Cardiac muscle cell (in vitro differentiated cells and primary cell): Measurements from ENCODE around the gene TATDN3. TPM values are rescaled to one million over a fixed set of nuclear protein-coding genes. Genes with fewer than 3 reads are reported as not detected.
"Not testable (repeated sequence)": the region's sequence is repeated elsewhere in the genome, so short reads cannot be mapped to it uniquely, and the experiment has no call there.

Experiments
- DNase-seq, 2 donors: peaks; one replicate each; pipeline versions ENCODE4 v3.0.0 to v3.0.0-alpha.2; 2010 to 2017; ENCODE audit warnings: low read depth in 1 of 2, low spot score in 1 of 2
- H3K27ac ChIP-seq: fragments of 200-600 bp; sonication (generic); 2 replicates; pipeline ENCODE4 v1.5.1; 2016
- H3K27me3 ChIP-seq: fragments of 200-600 bp; sonication (generic); 2 replicates; pipeline ENCODE4 v1.6.0; 2016; ENCODE audit warnings: control low read depth
- H3K36me3 ChIP-seq: fragments of 200-600 bp; sonication (generic); 2 replicates; pipeline ENCODE4 v1.5.1; 2016; ENCODE audit warnings: control low read depth
- H3K4me1 ChIP-seq: fragments of 200-600 bp; sonication (generic); 2 replicates; pipeline ENCODE4 v1.8.1; 2017; ENCODE audit warnings: low read depth, mild to moderate bottlenecking, mixed run types
- H3K4me3 ChIP-seq: fragments of 200-600 bp; sonication (generic); 2 replicates; pipeline ENCODE4 v1.5.1; 2016; ENCODE audit warnings: mild to moderate bottlenecking
- H3K9me3 ChIP-seq: fragments of 200-600 bp; sonication (generic); 2 replicates; pipeline ENCODE4 v1.5.1; 2017; ENCODE audit warnings: low read depth, mild to moderate bottlenecking, control low read depth
- polyA plus RNA-seq: library from polyadenylated mRNA; unstranded; fragments of >200 nt; fragmentation: Nextera tagmentation; extraction: Ambion mirVana; gene quantifications from 2 replicates; pipeline ENCODE4 v1.2.1, GENCODE V29; 2016
- total RNA-seq: library from RNA; depleted of rRNA; stranded (reverse); fragments of >200 nt; gene quantifications from 2 replicates; pipeline ENCODE4 v1.2.3, GENCODE V29; 2016
- TF ChIP-seq, protein P1 (sequence below): IDR thresholded peaks from 2 replicates; pipeline ENCODE4 v1.5.1; 2012; ENCODE audit warnings: low read depth, mild to moderate bottlenecking, low read length

TATDN3 gene
- total and polyA plus RNA-seq, 2 experiments from 2014 or later, result 18.5 to 26.4 TPM

DNA sequence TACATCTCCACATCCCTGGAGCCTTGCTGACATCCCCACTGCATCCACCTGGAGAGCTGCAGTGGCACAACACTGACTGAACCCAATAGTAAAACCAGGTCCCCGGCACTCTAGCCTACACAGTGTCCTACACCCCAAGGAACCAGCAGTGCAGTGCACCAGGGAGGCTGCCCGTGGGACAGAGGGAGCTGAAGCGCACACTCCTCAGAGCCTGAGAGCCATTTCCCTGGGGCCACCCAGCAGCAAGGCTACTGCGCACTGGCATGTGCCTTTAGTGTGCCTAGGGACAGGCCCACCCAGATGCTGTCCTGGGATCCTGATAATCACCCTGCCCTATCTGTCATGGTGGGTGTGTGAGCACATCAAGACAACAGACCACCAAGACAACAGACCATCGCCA lies 32.0 kb upstream of the TATDN3 start:
- Histone ChIP-seq H3K9me3 (no peaks in the 10 kb centered on the region), H3K27me3 (no peaks in the 10 kb centered on the region), H3K36me3 (no peaks in the 10 kb centered on the region), H3K4me1 (no peaks in the 10 kb centered on the region), H3K27ac (no peak overlapping the region), H3K4me3 (no peak overlapping the region)
- DNase-seq, result no peak
- TF ChIP-seq, protein P1, sequence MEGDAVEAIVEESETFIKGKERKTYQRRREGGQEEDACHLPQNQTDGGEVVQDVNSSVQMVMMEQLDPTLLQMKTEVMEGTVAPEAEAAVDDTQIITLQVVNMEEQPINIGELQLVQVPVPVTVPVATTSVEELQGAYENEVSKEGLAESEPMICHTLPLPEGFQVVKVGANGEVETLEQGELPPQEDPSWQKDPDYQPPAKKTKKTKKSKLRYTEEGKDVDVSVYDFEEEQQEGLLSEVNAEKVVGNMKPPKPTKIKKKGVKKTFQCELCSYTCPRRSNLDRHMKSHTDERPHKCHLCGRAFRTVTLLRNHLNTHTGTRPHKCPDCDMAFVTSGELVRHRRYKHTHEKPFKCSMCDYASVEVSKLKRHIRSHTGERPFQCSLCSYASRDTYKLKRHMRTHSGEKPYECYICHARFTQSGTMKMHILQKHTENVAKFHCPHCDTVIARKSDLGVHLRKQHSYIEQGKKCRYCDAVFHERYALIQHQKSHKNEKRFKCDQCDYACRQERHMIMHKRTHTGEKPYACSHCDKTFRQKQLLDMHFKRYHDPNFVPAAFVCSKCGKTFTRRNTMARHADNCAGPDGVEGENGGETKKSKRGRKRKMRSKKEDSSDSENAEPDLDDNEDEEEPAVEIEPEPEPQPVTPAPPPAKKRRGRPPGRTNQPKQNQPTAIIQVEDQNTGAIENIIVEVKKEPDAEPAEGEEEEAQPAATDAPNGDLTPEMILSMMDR, result no peak

- Histone ChIP-seq H3K36me3 (no peaks in the 10 kb centered on the region), H3K27ac (no peak overlapping the region), H3K27me3 (no peaks in the 10 kb centered on the region), H3K4me1 (no peaks in the 10 kb centered on the region), H3K9me3 (no peaks in the 10 kb centered on the region), H3K4me3 (no peak overlapping the region)
- DNase-seq, result peak; percentile 31 to 52
- TF ChIP-seq, protein P1, result peak; percentile 46
Measured at GRCh38 chr1:212760126-212760823, 31.4 kb upstream of the TATDN3 start.

DNA sequence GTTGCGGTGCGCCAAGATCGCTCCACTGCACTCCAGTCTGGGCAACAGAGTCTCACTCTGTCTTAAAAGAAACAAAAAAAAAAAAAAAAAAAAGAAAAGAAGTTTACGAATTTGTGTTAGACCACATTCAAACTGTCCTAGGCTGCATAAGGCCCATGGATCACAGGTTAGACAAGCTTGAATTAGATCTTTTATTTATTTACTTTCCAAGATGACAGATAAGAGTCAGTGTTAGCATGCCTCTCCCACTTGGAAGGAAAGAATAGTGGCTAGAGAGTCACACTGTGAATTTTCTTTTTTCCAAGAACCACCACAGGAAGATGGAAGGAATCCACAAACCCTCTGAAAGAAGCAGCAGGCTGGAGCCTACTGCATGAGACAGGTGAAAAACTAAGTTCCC lies 29.5 kb upstream of the TATDN3 start:
- H3K9me3 ChIP-seq, result no peaks in the 10 kb centered on the region
- no peak for DNase-seq
- TF ChIP-seq, protein P1, result no peak
- H3K36me3 ChIP-seq, result no peaks in the 10 kb centered on the region
- H3K4me3 ChIP-seq, result no peak overlapping the region
- H3K4me1 ChIP-seq, result no peaks in the 10 kb centered on the region
- H3K27me3 ChIP-seq, result no peaks in the 10 kb centered on the region
- H3K27ac ChIP-seq, result no peak overlapping the region

DNA sequence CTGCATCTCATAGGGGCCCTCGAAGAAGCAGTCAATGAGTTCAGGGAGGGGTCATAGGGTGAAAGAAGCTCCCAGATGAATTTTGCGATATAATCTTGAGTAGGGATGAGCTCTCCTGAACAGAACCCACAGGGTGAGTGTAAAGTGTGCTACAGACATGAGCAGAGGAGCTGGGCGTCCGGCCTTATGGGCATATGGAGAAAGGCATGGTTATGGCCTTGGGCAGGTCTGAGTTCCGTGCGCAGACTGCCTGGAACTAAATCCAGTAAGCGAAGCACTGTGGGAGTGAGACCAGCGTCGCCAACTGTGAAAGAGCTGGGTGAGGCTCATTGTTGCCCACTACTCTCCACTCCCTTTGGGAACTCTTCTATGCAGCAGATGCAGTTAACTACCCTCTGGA lies 28.9 kb upstream of the TATDN3 start:
- no peaks in the 10 kb centered on the region for H3K36me3 ChIP-seq
- H3K9me3 ChIP-seq, result no peaks in the 10 kb centered on the region
- H3K4me3 ChIP-seq, result no peak overlapping the region
- no peak overlapping the region for H3K27ac ChIP-seq
- no peaks in the 10 kb centered on the region for H3K27me3 ChIP-seq
- no peaks in the 10 kb centered on the region for H3K4me1 ChIP-seq
- TF ChIP-seq, protein P1, result no peak
- no peak for DNase-seq

GRCh38 chr1:212764718-212765281 lies 26.9 kb upstream of the TATDN3 start:
- not testable (repeated sequence) for DNase-seq, H3K27ac ChIP-seq, H3K36me3 ChIP-seq, H3K27me3 ChIP-seq, H3K4me3 ChIP-seq, H3K9me3 ChIP-seq, H3K4me1 ChIP-seq

DNA sequence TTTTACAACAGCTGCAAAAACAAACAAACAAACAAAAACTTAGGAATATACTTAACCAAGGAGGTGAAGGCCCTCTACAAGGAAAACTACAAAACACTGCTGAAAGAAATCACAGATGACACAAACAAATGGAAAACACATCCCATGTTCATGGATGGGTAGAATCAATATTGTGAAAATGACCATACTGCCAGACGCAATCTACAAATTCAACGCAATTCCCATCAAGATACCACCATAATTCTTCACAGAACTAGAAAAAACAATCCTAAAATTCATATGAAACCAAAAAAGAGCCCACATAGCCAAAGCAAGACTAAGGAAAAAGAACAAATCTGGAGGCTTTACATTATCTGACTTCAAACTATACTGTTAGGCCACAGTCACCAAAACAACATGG lies 24.9 kb upstream of the TATDN3 start:
- H3K27me3 ChIP-seq, H3K36me3 ChIP-seq, DNase-seq: not testable (repeated sequence)

More for the DNA sequence above, 24.9 kb upstream of the TATDN3 start:
- H3K4me1 ChIP-seq, H3K27ac ChIP-seq, H3K4me3 ChIP-seq, H3K9me3 ChIP-seq: not testable (repeated sequence)
